NCI-H774 (cell line): ENCODE results near the gene FAM131A.
A peak's percentile ranks its signal among the peaks of the same experiment; 100 is the strongest.

Experiments used
- DNase-seq: peaks from one replicate; lab custom pipeline; 2025; lab: John Stamatoyannopoulos, UW

Gene FAM131A

GRCh38 chr3:184337399-184337714 lies at the start of gene FAM131A:
Gene FAM131A, plus strand, starts transcription at chr3:184337600. Its CDS starts 31 bp downstream, at chr3:184337631.
- DNase-seq, result no peak

- DNase-seq, result peak; percentile 82
Measured at GRCh38 chr3:184289426-184289938, 47.9 kb upstream of the FAM131A start.

GRCh38 chr3:184290331-184290730 lies 47.1 kb upstream of the FAM131A start:
- no peak for DNase-seq

- no peak for DNase-seq
Measured at GRCh38 chr3:184291044-184291737, 46.2 kb upstream of the FAM131A start.

- DNase-seq, result no peak
Measured at GRCh38 chr3:184291738-184292445, 45.5 kb upstream of the FAM131A start.

GRCh38 chr3:184295771-184296170 lies 41.6 kb upstream of the FAM131A start:
- DNase-seq, result peak; percentile 69

- no peak for DNase-seq
Measured at GRCh38 chr3:184296616-184297015, 40.8 kb upstream of the FAM131A start.

- DNase-seq, result peak; percentile 100
Measured at GRCh38 chr3:184298759-184299487, 38.5 kb upstream of the FAM131A start, which contains the start of gene PSMD2. Gene PSMD2, plus strand, starts transcription at chr3:184299241. Its CDS starts 26 bp downstream, at chr3:184299267.

- DNase-seq, result no peak
Measured at GRCh38 chr3:184299488-184300377, 37.7 kb upstream of the FAM131A start.

GRCh38 chr3:184300378-184300720 lies 37.1 kb upstream of the FAM131A start:
- no peak for DNase-seq

- no peak for DNase-seq
Measured at GRCh38 chr3:184305577-184305976, 31.8 kb upstream of the FAM131A start.

- no peak for DNase-seq
Measured at GRCh38 chr3:184306341-184306972, 30.9 kb upstream of the FAM131A start.

GRCh38 chr3:184307915-184308314 lies 29.5 kb upstream of the FAM131A start:
- no peak for DNase-seq

- DNase-seq, result no peak
Measured at GRCh38 chr3:184308744-184309143, 28.7 kb upstream of the FAM131A start.

- DNase-seq, result no peak
Measured at GRCh38 chr3:184311633-184312032, 25.8 kb upstream of the FAM131A start.

GRCh38 chr3:184314363-184314699 lies 23.1 kb upstream of the FAM131A start, which contains the start of gene EIF4G1:
Gene EIF4G1, plus strand, starts transcription at chr3:184314606. Its CDS starts 1,191 bp downstream, at chr3:184315797.
- peak; percentile 99 for DNase-seq

GRCh38 chr3:184314700-184315542 lies 22.5 kb upstream of the FAM131A start:
- DNase-seq, result peak; percentile 72

- DNase-seq, result no peak
Measured at GRCh38 chr3:184315543-184315867, 21.9 kb upstream of the FAM131A start.

- no peak for DNase-seq
Measured at GRCh38 chr3:184315871-184316661, 21.3 kb upstream of the FAM131A start.

- DNase-seq, result no peak
Measured at GRCh38 chr3:184316792-184317191, 20.6 kb upstream of the FAM131A start.
